ENCODE data around the gene IGFL3. TPM values are rescaled to one million over a fixed set of nuclear protein-coding genes. Genes with fewer than 3 reads are reported as not detected.

The IGFL3 gene
- total and polyA plus RNA-seq, 8 donors, result not detected

DNA sequence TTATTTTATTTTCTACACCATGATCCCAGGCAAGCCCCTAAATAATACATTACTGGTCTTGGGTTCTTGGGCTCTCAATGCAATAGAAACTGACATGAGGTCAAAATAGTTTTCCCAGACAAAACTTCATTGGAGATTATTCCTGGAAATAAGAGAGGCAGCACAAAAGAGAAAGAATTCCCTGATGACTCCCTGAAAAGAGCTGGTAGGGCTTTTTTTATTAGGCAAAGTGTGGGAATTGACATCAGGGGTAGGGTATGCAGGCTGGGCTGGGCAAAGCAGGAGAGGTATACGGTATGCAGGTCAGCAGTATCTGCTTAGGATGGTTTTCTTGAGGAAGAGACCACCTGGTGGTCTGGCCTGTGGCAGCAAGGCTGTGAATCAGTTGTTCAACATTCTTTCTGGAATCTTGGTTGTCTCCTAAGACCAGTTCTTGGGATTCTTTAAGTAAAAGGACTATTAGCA lies 9.3 kb upstream of the IGFL3 start:
- peaks cover 0 to 4% of the 10 kb centered on the region in 2 donors for H3K27me3 ChIP-seq
- ATAC-seq (no peak), DNase-seq (no peak)
- peaks cover 5 to 7% of the 10 kb centered on the region in 2 donors for H3K4me1 ChIP-seq
- intact Hi-C loops (cut with DNase I), result no loop called here
- TF ChIP-seq, protein P1, sequence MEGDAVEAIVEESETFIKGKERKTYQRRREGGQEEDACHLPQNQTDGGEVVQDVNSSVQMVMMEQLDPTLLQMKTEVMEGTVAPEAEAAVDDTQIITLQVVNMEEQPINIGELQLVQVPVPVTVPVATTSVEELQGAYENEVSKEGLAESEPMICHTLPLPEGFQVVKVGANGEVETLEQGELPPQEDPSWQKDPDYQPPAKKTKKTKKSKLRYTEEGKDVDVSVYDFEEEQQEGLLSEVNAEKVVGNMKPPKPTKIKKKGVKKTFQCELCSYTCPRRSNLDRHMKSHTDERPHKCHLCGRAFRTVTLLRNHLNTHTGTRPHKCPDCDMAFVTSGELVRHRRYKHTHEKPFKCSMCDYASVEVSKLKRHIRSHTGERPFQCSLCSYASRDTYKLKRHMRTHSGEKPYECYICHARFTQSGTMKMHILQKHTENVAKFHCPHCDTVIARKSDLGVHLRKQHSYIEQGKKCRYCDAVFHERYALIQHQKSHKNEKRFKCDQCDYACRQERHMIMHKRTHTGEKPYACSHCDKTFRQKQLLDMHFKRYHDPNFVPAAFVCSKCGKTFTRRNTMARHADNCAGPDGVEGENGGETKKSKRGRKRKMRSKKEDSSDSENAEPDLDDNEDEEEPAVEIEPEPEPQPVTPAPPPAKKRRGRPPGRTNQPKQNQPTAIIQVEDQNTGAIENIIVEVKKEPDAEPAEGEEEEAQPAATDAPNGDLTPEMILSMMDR (IDR thresholded peaks at IDR 0.05), result no peak
- no peaks in the 10 kb centered on the region for H3K9me3 ChIP-seq
- H3K36me3 ChIP-seq, result no peaks in the 10 kb centered on the region
- H3K4me3 ChIP-seq, result no peak overlapping the region
- H3K27ac ChIP-seq, result peak overlapping the region; percentile 61 to 65

DNA sequence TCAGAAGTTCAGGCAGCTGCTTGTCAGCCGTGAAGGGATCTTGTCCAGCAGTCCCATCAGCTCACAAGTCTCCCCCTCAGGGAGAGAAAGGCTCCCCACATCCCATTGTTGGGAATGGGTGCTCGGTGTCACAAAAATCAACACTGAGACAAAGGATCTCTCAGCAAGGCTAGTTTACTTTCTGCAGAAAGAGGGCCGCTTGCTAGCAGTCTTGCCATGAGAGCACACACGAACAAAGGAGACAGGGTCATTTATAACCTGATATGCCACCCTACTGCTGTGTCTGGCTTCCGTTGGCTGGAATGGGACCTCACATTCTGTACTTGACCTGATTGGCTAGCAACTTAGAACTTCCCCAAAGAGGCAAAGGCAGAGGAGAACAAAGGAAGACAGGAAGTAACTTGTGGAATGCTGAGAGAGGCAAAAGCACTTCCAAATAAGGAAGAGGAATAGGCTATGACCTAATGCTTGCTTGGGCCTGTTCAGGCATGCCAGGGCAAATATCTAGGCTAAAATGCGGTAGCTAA lies 8.7 kb upstream of the IGFL3 start:
- H3K27ac ChIP-seq, result peak overlapping the region; percentile 61 to 65
- intact Hi-C loops (cut with DNase I), result no loop called here

DNA sequence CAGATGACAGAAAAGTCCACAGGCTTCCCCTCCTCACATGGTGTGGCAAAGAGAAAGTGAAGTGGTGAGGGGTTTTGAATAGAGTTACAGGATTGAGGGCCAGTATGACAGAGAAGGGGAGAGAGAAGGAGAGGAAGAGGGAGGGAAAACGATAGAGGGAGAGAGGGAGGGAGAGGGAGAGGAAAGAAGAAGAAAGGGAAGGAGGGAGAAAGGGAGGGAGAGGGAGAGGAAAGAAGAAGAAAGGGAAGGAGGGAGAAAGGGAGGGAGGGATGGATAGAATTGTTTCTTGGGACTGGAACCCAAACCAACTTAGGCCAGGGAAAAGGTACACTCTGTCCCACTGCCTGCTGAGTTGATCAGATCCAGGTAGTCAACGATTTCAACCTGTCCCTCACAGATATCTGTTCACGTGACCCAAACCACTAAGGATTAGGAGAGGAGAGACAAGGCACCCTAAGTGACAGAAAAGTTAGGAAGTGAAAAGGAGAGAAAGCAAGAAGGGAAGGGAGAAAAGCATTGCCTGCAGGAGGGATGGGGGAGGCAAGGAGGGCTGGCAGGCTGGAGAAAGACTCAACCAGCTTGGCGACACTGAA lies 8.1 kb upstream of the IGFL3 start:
- H3K27me3 ChIP-seq, result peaks cover 0 to 4% of the 10 kb centered on the region in 2 donors
- DNase-seq (no peak), ATAC-seq (no peak)
- no peaks in the 10 kb centered on the region for H3K9me3 ChIP-seq
- TF ChIP-seq, protein P1 (IDR thresholded peaks at IDR 0.05), result no peak
- H3K36me3 ChIP-seq, result no peaks in the 10 kb centered on the region
- peak overlapping the region; percentile 61 to 65 for H3K27ac ChIP-seq
- intact Hi-C loops (cut with DNase I), result no loop called here
- no peak overlapping the region for H3K4me3 ChIP-seq
- peaks cover 5 to 7% of the 10 kb centered on the region in 2 donors for H3K4me1 ChIP-seq

More for the DNA sequence above, 8.7 kb upstream of the IGFL3 start:
- peaks cover 0 to 4% of the 10 kb centered on the region in 2 donors for H3K27me3 ChIP-seq
- H3K4me1 ChIP-seq, result peaks cover 5 to 7% of the 10 kb centered on the region in 2 donors
- H3K36me3 ChIP-seq, result no peaks in the 10 kb centered on the region
- ATAC-seq (peak; percentile 65), DNase-seq (peak in 2 of 4 donors; percentile 24 to 63)
- no peaks in the 10 kb centered on the region for H3K9me3 ChIP-seq
- no peak overlapping the region for H3K4me3 ChIP-seq
- TF ChIP-seq, protein P1 (IDR thresholded peaks at IDR 0.05), result no peak

DNA sequence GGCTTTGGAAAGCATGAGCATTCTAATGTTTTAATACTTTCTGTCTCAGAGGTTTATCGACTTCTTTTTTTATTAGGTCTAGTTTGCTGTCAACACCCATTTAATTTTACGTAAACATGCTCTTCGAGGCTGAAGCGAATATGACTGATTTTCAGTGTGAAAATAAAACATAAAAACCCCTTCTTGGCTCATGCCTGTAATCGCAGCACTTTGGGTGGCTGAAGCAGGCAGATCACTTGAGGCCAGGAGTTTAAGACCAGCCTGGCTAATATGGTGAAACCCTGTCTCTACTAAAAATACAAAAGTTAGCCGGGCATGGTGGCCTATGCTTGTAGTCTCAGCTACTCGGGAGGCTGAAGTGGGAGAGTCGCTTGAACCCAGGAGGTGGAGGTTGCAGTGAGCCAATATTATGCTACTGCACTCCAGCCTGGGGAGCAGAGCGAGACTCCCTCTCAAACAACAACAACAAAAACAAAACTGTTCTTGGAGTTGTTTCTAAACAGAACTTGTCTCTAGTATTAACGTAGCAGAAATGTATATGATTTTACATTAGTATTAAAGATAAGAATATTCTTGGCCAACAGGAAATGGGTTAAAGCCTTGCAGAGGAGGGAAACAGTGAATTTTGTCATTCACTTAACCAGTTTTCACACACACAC lies 7.1 kb upstream of the IGFL3 start:
- intact Hi-C loops (cut with DNase I), result no loop called here
- H3K27ac ChIP-seq, result no peak overlapping the region
- ATAC-seq, result no peak

More for the DNA sequence above, 7.1 kb upstream of the IGFL3 start:
- peaks cover 4 to 5% of the 10 kb centered on the region in 2 donors for H3K27me3 ChIP-seq
- H3K4me3 ChIP-seq, result no peak overlapping the region
- TF ChIP-seq, protein P1 (IDR thresholded peaks at IDR 0.05), result no peak
- H3K9me3 ChIP-seq, result no peaks in the 10 kb centered on the region
- no peak for DNase-seq
- H3K4me1 ChIP-seq, result peaks cover 5 to 7% of the 10 kb centered on the region in 2 donors
- H3K36me3 ChIP-seq, result no peaks in the 10 kb centered on the region
